ENCODE measurements around the gene KLHDC2. TPM values are rescaled to one million over a fixed set of nuclear protein-coding genes. Genes with fewer than 3 reads are reported as not detected.
"Not testable (repeated sequence)": the region's sequence is repeated elsewhere in the genome, so short reads cannot be mapped to it uniquely, and the experiment has no call there.

The KLHDC2 gene
- total RNA-seq, 1 donor from 2014 or later, result 60.0 TPM

GRCh38 chr14:49745191-49745590 is 22.8 kb upstream of the KLHDC2 start:
- no peaks in the 10 kb centered on the region for H3K4me1 Mint-ChIP-seq (ENCODE audit: unreplicated experiment)
- H3K36me3 Mint-ChIP-seq, result peaks cover 3% of the 10 kb centered on the region
- no peak for DNase-seq (ENCODE audit: extremely low spot score, unreplicated experiment)
- H3K27ac Mint-ChIP-seq, result no peak overlapping the region
- no peak for TF ChIP-seq CTCF (conservative IDR thresholded peaks at IDR 0.05)
- H3K9me3 Mint-ChIP-seq, result no peaks in the 10 kb centered on the region
- H3K27me3 Mint-ChIP-seq, result no peaks in the 10 kb centered on the region
- H3K4me3 Mint-ChIP-seq, result no peak overlapping the region

- not testable (repeated sequence) for H3K27me3 Mint-ChIP-seq; H3K4me3 Mint-ChIP-seq; H3K9me3 Mint-ChIP-seq; DNase-seq (ENCODE audit: extremely low spot score, unreplicated experiment); H3K4me1 Mint-ChIP-seq (ENCODE audit: unreplicated experiment); H3K27ac Mint-ChIP-seq; H3K36me3 Mint-ChIP-seq
These were observed 21.5 kb upstream of the KLHDC2 start for GRCh38 chr14:49746476-49746875.

- Mint-ChIP-seq H3K4me1 (ENCODE audit: unreplicated experiment) (no peaks in the 10 kb centered on the region), H3K27me3 (peaks cover 3% of the 10 kb centered on the region), H3K4me3 (no peak overlapping the region), H3K9me3 (no peaks in the 10 kb centered on the region), H3K36me3 (no peaks in the 10 kb centered on the region), H3K27ac (no peak overlapping the region)
- DNase-seq (ENCODE audit: extremely low spot score, unreplicated experiment), result no peak
- no peak for TF ChIP-seq CTCF (conservative IDR thresholded peaks at IDR 0.05)
These were observed 13.3 kb upstream of the KLHDC2 start for GRCh38 chr14:49754570-49755097.

GRCh38 chr14:49755378-49755777 is 12.6 kb upstream of the KLHDC2 start:
- H3K4me3 Mint-ChIP-seq, result no peak overlapping the region
- no peak for TF ChIP-seq CTCF (conservative IDR thresholded peaks at IDR 0.05)
- no peaks in the 10 kb centered on the region for H3K36me3 Mint-ChIP-seq
- H3K27me3 Mint-ChIP-seq, result peaks cover 3% of the 10 kb centered on the region
- H3K9me3 Mint-ChIP-seq, result no peaks in the 10 kb centered on the region
- no peaks in the 10 kb centered on the region for H3K4me1 Mint-ChIP-seq (ENCODE audit: unreplicated experiment)
- DNase-seq (ENCODE audit: extremely low spot score, unreplicated experiment), result no peak
- no peak overlapping the region for H3K27ac Mint-ChIP-seq

GRCh38 chr14:49761839-49762551 is 6.0 kb upstream of the KLHDC2 start:
- H3K9me3 Mint-ChIP-seq, result no peaks in the 10 kb centered on the region
- H3K4me1 Mint-ChIP-seq (ENCODE audit: unreplicated experiment), result no peaks in the 10 kb centered on the region
- no peak for TF ChIP-seq CTCF (conservative IDR thresholded peaks at IDR 0.05)
- DNase-seq (ENCODE audit: extremely low spot score, unreplicated experiment), result no peak
- no peak overlapping the region for H3K4me3 Mint-ChIP-seq
- no peaks in the 10 kb centered on the region for H3K27me3 Mint-ChIP-seq
- no peaks in the 10 kb centered on the region for H3K36me3 Mint-ChIP-seq
- no peak overlapping the region for H3K27ac Mint-ChIP-seq

- TF ChIP-seq CTCF (conservative IDR thresholded peaks at IDR 0.05), result no peak
- Mint-ChIP-seq H3K4me3 (peak overlapping the region; percentile 97), H3K27ac (peak overlapping the region; percentile 100), H3K9me3 (no peaks in the 10 kb centered on the region), H3K4me1 (ENCODE audit: unreplicated experiment) (peaks cover 27% of the 10 kb centered on the region), H3K36me3 (peaks cover 3% of the 10 kb centered on the region), H3K27me3 (no peaks in the 10 kb centered on the region)
- DNase-seq (ENCODE audit: extremely low spot score, unreplicated experiment), result no peak
These were observed 1.1 kb upstream of the KLHDC2 start for GRCh38 chr14:49766839-49767238.

Measured in type B pancreatic cell (in vitro differentiated cells).